Fibroblast of peridontal ligament (primary cell): Measurements from ENCODE around the gene SDK1.
"Not testable (repeated sequence)": the region's sequence is repeated elsewhere in the genome, so short reads cannot be mapped to it uniquely, and the experiment has no call there.

Experiments
- DNase-seq: peaks from one replicate; pipeline ENCODE4 v3.0.0-alpha.2; 2010; ENCODE audit errors: extremely low read depth

Gene SDK1

DNA sequence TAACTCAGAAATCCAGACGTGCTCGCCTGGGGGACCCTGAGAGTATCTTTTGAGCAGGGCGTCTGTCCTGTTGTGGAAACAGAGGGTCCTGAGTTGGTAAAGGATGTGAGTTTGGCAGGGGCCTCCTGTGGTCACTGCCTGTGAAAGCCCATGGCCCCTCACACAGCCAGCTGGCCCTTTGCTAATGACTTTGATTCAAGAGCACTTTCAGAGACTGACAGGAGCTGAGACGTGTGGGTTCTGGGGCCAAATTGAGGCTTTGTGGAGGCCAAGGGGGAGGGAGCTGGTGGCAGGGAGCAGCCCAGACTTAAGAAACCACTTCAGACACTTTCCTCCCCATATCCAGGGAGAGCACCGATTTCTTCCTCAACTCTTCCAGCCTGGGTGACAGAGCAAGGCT, 921.6 kb downstream of the SDK1 start:
- no peak for DNase-seq

DNA sequence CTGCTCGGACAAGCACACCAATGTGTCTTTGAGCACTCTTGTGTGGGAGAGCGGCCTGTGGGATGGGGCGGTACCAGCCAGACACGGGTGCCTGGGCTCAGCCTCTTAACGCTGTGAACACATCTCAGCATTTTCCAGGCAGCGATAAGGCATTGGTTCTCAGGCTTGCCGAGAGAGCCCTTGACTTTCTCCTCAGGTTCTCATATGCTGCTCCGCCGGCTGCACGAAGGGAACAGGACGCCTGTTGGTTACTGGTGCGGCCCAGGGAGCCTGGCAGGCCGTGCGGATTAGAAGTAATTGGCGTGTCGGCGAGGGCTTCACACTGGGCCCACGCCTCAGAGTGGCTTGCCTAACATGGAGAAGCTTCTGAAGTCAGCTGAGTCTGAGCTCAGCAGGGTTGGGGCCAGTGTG, 924.3 kb downstream of the SDK1 start:
- no peak for DNase-seq

DNA sequence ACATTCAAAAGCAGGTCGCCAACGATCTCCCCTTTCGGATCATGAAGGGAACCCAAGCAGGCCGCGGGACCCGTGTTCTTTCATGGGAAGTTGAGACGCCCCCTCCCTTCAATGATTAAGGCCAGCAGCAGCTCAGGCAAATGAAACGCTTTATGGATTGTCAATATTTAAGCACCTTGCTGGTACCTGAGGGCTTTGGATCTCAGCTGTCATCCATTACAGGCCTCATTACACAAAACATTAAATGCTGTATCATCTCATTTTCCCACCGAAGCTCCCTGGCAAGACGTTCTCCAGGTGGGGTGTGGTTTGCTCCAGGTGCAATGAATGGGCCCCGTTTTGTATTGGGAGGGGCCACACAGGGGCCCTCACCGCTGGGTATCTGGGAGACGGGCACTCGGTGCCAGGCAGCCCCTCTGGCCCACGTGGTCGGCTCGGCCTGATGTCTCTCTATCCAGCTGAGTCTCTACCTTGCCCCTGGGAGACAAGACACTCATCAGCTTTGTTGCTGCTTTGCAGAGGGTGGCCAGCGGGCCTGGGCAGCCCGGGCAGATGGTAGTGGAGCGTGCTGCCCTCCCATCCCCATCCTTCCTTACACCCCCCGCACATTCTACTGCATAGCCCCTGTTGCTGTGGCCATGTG, 925.0 kb downstream of the SDK1 start:
- no peak for DNase-seq

DNA sequence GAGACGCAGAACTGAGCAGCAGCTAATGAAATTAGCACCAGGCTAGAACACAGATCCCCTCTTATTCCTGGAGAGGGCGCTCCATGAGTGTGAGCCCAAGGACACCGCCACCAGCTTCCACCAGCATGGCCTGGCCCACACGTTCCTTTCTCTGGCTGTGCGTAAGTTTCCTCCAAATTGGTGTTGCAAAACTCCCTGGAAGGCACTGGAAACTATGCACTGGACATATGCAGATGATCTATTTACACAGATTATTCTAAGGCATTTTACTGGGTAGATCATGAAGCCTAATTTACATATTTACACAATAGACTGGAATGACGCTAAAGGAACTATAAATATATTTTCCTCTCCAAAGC, 925.5 kb downstream of the SDK1 start:
- no peak for DNase-seq

DNA sequence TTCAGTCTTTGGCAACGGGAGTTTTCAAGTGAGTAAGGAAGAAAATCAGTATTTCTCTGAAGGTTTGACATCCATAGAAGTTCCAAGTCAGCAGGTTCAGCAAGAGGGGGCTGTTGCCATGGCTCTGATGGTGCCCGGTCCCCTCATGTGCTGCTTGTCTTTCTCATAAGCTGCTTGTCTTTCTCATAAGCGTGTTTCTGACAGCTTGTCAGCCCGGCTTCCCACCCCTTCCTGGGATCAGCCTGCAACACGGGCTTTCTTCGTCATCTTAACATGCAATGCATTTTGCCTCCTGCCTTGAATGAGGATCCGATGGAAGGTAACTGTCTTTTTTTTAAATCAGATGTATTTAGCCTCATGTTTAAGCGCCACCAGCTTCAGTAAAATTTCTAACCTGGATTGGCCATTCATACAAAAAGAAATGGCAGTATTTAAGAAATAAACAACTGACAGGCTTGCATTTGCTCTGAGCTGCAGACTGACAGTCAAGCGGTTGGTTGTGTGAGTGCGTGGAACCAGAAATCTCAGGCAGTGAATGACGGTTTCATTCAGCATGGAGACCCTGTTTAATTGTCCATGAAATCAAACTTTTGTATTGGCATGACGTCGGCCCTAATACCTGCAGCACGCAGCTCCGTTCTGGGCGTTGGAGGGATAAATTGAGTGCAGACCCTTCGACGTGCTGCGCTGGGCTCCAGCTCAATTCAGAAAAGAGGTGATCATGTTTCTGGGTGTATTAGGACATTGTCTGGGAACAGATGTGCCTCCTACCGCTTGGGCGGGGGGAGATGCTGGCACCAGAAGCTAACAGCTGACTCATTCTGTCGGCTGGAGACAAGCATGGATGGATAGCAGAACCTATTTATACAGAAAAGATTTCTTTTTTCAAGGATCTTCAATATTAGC, 926.3 kb downstream of the SDK1 start:
- DNase-seq = no peak

DNA sequence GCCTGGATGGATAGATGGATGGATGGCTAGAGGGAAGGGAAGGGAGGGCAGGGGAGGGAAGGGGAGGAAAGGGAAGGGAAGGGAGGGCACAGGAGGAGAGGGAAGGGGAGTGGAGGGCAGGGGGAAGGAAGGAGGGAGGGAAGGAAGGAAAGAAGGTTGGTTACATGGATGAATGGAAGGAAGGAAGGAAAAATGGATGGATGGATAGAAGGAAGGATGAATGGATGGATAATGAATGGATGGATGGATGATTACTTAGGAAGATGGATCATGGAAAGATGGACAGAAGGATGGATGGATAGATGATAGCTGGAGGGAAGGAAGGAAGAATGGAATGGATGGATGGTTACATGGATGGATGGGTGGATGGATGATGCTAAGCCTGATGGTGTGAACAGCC, 929.3 kb downstream of the SDK1 start:
- no peak for DNase-seq

DNA sequence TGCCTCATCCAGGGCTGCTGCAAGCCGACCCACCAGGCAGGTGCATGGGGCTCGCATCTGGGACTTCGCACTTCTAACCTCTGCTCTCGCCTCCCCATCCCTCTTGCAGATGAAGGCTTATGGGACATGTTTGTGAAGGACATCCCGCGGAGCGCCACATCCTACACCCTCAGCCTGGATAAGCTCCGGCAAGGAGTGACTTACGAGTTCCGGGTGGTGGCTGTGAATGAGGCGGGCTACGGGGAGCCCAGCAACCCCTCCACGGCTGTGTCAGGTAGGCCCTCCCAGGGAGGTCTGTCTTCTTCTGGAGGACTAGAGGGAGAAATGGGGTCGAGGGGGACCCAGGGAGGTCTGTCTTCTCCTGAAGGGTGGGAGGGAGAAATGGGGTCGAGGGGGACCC, 932.1 kb downstream of the SDK1 start:
- DNase-seq = no peak

DNA sequence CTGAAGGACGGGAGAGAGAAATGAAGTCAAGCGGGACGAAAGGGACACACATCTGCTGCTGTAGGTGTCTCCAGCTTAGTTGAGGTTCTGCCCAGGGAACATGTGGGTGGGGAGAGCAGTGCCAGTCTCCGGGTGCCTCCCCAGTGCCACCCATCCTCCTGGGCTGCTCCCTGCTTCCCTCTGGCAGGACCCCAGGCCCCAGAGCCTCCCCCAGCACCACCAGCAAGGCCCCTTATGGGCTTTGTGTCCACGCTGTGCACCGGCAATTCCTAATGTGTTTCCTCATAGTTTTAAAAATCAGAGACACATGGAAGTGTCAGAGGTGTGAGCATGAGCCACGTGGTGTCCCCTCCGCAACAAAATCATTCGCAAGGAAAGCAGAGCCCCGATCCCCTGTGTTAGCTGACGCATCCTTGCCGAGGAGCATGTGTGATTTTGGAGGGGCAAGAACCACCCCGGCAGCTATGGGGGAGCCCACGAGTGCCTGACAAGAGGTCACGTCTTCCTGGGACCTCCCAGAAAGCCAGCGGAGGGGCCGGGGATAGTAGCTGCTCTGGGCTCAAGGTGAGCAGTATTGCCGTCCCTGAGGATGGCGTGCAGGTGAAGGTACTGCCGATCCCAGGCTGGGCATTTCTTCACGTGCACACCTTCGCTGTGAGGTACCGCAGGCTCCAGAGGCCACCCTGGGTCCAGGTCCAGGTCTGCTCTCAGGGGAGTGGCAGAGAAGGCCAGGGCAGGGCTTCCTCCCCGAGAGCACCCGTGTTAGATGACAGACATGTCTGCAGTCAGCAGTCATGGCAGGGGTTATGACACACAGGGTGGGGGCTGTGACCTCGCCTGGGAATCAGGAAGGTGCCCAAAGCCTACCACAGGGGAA, 932.8 kb downstream of the SDK1 start:
- DNase-seq = no peak

DNA sequence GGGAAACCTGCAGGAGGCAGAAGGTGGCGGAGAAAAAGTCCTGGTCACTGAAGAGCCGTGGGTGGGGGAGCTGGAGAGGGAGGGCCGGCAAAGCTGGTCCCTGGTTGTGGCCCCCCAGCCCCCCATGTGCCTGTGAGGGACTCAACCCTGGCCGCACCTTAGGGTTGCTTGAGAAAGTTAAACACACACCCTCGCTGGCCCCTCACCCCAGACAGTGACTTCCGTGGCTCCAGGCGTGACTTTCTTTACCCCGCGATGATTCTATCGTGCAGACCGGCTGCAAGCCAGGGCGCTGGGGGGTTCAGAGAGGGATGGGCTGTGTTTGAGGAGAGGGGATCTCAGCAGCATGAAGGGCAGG, 933.4 kb downstream of the SDK1 start:
- DNase-seq = no peak

DNA sequence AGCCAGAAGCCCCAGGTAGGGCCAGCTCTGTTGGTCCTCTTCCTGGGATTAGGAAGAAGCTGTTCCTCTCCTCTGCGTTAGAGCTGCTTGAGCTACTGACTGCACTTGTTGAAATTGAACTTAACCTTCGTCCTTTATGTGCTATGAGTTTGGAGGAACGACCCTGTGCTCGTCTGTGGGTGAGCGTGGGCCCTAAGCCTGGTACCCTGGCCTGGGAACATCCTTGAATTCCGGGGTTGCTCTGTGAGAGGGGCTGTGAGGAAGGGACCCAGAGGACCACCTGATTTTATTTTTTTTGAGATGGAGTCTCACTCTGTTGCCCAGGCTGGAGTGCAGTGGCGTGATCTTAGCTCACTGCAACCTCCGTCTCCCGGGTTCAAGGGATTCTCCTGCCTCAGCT, 933.8 kb downstream of the SDK1 start:
- DNase-seq = no peak

DNA sequence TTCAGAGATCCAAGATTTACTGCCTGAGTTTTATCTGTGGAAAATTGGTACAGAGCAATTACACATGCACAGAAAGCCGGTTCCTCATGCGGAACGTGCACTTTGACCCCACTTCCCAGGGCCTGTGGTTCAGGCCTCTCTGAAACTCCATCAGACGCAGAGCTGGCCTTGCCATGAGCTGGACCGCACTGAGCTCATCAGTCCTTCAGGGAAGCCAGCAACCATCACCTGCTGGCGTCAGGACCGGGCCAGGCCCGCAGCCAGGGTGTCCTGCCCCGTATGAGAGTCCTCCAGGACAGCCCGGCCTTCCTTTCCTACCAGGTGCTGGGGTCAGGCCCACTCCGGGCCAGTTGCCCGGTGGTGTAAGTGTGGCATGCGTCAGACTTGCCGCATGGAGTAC, 934.5 kb downstream of the SDK1 start:
- no peak for DNase-seq

DNA sequence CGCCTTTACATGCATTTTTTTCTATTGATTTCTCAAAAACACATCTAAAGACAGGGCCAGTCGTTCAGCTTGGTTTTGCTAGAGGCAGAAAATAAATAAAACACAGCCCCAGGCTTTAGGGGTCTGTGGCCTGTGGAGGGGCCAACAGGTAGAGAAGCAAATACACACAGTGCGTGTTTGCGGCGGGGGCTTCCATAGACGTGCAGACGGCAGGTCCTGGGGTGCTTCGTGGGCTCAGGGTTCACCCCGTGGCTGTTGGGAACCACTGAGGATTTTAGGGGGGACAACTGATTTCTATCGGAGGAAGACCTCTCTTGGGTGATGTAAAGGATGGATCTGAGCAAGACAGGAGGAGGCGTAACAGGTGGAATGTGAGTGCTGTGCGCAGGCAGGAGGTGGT, 935.3 kb downstream of the SDK1 start:
- DNase-seq = no peak

DNA sequence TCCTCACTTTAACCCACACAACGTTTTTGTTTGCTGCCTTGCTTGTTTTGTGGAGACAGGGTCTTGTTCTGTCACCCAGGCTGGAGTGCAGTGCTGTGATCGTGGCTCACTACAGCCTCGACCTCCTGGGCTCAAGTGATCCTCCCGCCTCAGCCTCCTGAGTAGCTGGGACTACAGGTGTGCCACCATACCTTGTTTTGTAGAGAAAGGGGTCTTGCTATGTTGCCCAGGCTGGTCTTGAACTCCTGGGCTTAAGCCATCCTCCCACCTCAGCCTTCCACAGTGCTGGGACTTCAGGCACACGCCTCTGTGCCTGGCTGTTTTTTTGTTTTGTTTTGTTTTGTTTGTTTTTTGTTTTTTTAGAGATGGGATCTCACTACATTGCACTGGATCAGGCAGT, 935.8 kb downstream of the SDK1 start:
- not testable (repeated sequence) for DNase-seq

DNA sequence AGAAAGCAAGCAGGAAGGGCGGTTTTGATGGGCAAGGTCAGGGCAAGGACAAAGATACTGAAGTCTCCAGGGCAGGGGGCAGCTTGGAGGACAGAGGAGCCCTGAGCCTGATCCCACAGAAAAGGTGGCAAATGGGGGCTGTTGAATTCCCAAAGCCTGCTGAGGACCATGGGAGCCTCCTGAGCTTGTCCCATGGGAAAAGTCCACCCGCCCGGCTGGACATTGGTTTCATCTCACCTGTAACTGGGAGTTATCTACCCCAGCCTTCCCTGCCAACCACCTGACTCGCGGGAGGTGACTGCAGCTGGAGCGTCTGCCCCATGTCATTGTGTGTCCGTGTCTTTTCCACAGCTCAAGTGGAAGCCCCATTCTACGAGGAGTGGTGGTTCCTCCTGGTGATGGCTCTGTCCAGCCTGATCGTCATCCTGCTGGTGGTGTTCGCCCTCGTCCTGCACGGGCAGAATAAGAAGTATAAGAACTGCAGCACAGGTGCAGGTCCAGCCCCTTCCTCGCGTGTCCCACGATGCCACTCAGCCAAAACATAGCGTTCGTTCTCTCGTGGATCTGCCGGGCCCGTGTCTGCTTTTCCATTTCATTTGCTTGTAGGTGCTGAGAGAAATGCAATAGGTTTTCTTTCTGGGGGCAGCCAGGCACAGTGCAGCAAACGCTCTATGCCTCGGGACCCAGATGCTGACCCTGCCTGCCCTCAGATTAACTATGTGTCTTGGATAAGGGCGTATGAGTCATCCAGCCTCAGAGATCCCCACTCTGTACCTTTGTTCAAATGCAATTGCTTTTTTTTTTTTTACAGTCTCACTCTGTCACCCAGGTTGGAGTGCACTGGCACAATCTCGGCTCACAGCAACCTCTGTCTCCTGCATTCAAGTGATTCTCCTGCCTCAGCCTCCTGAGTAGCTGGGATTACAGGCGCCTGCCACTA, 936.5 kb downstream of the SDK1 start:
- DNase-seq = no peak

DNA sequence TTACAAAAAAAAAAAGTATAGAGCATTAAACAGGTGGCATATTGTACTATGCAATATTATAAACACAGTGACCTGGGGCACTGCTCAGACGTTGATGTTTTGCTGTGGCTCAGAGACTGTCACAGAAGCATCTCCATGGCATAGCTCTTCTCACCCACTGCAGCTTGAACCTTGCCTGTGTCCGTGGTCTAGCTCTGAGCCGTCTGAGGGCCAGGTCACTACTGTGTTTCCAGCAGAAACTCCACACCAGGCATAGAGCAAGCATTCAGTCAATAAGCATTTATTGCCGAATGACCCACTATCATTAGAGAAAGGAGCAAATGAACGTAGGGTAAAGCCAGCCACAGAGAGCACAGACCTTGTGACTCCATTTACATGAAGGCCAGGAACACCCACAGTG, 937.8 kb downstream of the SDK1 start:
- no peak for DNase-seq

DNA sequence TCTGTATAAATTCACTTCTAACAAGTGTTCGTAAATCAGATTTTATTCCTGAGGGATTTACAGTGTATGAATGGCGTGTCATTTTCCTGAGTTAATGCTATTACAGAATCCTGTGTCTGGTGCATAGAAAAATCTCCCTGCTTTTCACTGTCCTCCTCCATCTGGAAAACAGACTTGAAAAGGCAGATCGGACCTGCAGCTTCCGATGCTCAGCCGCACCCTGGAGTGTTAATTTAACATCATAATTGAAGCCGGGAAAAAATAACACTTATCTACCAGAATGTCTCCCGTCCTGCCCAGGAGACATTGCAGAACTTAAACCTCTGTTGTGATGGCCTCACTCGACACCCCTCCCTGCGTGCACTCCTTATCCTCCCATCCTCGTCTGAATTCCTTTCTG, 939.0 kb downstream of the SDK1 start:
- no peak for DNase-seq

DNA sequence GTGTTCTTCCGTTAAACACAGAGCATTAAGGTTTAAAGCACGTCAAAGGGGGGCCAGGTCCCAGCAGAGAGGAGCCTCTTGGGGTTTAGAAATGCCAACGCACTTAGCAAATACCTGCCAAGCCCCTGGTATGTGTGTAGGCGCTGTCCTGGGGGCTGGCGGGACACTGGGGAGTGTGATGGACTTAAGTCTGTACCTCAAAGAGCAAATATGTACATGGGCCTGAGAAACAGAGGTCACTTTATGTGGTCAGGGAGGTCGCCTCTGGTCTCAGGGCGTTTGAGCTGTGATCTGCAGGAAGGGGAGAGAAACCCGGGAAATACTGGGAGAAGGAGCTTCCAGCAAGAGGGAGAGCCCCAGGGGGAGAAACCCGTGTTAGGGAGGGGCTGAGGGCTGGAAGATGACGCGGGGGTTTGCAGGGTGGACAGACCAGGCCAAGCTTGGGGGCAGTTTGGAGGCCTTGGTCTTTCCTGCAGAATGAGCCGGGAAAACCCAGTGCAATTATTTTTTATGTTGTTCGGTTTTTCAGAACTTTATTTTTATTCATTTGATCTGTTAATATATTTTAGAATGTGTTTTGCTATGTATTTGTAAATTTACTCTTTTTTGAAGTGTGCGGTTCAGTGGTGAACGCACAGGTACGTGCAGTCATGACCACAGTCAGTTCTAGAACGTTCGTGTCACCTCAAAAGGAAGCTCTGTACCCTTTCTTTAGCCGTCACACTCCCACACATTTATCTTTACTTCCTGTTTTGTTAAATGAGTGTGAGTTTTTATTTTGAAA, 939.7 kb downstream of the SDK1 start:
- no peak for DNase-seq

DNA sequence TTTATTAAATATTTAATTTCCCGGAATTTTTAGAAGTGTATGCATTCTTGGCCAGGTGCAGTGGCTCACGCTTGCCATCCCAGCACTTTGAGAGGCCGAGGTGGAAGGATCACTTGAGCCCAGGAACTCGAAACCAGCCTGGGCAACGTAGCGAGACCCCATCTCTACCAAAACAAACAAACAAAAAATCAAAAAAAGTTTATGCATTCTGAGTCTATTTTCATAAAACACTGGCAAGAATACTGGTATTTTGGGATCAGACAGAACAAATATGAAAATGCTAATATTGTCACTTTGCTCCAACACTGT, 940.2 kb downstream of the SDK1 start:
- no peak for DNase-seq

DNA sequence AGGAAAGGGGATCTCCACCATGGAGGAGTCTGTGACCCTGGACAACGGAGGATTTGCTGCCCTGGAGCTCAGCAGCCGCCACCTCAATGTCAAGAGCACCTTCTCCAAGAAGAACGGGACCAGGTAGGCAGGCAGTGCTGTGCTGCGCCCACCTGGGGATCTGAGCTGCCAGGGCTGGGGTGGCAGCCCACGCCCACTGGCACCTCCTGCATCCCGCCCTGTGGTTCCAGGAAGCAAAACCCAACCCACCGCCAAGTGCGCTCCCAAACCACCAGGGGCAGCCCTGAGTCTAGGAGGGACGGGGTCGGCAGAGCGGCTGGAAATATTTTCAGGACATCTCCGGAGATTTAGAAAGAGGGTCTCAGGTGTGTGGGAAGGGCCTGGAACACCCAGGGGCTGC, 940.7 kb downstream of the SDK1 start:
- no peak for DNase-seq

DNA sequence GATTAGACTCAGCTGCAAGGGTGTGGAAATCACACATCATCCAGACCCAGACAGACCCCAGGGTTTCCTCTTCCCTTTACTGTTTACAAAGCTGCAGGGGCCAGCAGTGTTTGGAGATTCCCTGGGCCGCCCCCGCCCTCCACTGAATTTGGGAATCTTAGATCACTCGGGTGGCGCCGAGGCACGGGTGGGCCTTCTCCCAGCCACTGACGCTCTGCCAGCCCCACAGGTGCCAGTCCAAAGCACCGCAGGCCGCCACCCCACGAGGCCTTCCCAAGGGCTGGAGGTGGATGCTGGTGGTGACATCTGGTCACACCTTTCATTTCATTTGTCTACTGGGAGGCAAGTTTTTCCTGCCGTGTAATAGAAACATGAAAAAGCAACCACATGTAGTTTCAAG, 941.7 kb downstream of the SDK1 start:
- DNase-seq = no peak

DNA sequence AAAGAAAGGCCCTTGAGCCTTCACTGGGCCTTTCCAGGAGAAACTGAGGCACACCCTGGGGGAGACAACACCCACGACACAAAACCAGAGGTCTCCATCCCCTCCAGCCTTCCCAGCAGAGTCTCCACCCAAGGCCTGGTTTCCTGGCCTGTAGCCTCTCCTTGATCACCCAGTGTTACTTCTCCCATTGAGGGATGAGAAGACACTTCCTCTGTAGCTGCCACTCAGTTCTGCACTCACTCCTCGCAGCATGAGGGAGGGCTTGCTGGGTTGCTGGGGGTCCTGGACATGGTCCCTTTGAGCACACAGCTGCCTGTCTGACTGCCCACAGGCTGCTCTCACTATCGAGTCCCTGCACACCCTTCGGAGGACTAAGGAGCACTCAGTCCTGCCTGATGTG, 943.0 kb downstream of the SDK1 start:
- no peak for DNase-seq
